GM18511 (cell line): ENCODE data around the gene TMEM131.
"Not testable (repeated sequence)": the region's sequence is repeated elsewhere in the genome, so short reads cannot be mapped to it uniquely, and the experiment has no call there.

ENCODE experiments used
- ATAC-seq: cut with Tn5 transposase; IDR thresholded peaks from one replicate; pipeline ENCODE4 v1.9.1; 2021; ENCODE audit warnings: mild to moderate bottlenecking, moderate library complexity; ENCODE audit not compliant: unreplicated experiment

The TMEM131 gene

DNA sequence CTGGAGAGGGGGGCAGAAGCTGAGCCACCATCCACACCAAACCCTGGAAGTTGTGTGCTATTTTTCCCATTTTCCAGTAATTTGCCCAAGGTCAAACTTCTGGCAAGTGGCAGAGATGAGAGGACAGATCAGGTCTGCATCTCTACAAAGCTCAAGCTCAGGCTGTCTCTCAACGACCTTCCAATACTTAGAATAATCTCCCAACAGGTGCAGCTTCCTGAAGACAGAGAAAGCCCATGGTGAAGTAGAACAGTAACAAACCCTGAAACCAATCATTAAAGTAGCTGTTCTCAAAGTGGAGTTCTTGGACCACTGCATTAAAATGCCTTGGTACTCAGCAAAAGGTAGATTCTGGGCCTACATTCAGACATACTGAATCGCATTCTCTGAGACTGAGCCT lies 37.6 kb downstream of the TMEM131 start:
- no peak for ATAC-seq

DNA sequence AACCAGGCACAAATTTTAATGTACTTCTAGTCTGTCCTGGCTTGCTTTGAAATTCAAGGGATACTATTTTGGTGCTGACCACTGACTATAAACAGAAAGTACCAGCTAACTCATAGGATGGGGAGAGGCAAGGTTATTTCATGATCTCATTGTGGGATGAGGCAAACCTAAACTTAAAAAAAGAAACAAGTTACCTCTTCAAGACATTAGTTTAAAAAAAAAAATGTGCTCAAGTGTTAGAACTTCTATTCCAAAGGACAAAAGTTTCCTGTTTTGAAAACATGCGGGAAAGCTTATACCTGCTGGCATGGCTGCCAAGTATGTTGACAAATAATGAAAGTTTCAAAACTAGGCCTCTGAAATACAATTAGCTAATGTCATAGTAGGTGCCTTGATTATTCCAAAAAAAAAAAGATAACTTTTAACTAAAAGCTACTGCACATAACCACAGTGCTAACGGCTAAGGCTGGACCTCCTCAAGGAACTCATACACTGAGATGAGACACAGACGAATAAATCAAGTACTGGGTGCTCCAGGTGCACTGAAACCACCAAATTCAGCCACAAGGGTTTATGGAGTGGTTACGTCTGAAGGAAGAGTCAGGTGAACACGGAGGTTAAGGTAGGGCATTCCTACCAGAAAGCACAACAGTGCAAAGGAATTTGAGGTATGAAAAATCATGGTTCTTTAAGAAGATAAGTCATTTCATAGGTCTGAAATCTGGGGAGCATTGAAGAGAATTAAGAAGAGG lies 38.1 kb downstream of the TMEM131 start:
- ATAC-seq = no peak

DNA sequence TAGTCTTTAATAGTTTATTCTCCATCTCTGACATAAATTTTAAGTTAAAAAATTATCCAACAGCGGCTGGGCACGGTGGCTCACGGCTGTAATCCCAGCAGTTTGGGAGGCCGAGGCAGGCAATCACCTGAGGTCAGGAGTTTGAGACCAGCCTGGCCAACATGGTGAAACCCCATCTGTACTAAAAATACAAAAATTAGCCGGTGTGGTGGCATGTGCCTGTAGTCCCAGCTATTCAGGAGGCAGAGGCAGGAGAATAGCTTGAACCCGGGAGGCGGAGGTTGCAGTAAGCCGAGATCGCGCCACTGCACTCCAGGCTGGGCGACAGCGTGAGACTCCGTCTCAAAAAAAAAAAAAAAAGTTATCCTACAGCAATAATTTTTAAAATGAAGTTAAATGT lies 39.0 kb downstream of the TMEM131 start:
- not testable (repeated sequence) for ATAC-seq

DNA sequence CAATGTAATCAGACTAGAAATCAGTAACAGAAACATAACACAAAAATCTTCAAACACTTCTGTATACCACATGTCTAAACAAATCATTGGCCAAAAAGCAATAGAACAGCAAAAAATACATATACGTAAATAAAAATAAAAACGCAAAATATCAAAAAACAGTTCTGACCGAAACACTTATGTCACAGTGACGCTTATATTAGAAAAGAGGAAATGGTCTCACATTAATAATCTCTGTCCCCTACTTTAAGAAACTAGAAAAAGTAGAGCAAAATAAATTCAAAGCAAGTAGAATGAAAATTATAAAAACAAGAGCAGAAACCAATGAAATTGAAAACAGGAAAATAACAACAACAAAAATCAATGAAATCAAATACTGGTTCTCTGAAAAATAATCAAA lies 41.9 kb downstream of the TMEM131 start:
- no peak for ATAC-seq

DNA sequence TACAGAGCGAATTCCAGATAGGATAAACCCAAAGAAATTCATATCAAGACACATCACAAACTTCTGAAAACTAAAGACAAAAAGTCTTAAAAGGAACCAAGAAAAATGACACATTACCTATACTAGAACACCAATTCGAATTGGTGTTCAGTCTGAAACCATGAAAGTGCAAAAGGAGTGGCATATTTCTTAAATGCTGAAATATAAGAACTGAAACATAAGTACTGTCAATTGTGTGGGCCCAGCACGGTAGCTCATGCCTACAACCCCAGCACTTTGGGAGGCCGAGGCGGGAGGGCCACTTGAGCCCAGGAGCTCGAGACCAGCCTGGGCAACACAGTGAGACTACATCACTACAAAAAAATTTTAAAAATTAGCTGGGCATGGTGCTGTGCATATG lies 43.4 kb downstream of the TMEM131 start:
- ATAC-seq = no peak

DNA sequence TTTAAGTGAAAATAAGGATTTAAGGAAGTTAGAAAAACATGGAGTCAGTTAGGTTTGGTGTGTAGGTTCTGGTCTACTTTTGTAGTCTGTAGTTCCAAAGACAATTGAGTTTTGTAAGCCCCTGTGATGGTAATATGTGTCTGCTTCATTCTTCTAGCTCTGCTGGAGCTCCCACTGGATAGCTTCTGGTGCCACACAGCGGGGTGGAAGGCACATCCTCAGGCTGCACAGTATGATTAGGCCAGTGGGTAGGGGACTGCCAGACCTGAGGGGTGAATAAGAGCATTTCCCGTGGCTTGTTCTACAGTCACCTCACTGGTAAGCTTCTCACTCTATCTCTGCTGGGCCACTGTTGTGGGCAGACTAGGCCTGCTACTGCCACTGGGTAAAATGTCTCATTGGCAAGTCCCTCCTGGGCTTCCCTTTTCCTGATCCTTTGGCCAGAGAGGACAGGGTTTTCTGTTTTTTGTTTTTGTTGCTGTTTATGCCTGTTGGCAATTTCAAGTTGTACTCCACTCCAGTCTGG lies 44.5 kb downstream of the TMEM131 start:
- no peak for ATAC-seq

DNA sequence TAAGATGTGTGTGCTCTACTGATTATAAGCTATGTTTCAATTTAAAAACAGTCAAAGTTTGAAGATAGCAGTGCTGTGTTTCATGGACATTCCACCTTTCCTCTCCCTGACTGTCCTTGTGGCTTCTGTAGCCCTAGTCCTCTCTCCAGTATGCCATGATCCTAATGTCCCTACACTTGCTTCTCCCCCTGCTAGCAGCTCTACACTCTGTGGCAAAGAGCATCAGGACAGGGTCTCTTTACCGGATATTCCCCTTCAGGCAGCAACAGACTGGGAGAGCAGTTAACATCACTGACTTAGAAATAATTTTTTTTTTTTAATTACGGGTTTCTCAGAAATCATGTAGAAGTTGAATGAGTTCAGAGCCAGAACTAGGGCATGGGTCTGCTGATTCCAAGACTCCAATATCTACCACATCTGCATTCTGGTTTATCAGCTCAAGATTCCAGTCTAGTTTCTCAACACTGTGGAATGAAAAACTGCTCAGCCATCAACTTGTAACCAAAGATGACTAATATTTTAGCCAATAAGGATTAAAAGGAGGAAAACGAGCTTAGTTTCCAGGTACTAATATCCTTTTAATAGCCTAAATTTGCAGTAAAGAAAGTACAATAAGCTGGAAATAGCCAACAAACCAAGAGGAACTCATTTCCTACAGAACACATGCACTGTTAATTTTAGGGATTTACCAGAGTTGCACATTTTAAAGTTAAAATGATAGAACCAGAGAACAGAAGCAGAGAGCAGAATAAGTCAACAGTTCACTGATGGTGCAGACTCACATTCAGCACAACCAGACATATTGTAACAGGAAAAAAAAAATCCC lies 45.2 kb downstream of the TMEM131 start:
- no peak for ATAC-seq

DNA sequence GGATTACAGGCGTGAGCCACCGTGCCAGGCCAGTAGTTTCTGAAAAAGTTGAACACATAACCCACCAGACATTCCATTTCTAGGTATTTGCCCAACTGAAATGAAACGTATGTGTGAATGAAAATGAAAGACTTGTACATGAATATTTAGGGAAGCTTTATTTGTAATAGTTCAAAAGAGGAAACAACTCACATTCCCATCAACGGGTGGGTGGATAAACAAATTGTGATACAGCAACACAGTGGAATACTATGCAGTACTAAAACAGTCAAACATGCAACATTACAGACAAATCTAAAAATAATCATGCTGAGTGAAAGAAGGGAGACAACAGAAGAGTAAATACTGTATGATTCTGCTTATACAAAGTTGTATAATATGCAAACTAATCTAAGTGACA lies 46.8 kb downstream of the TMEM131 start:
- ATAC-seq = no peak

DNA sequence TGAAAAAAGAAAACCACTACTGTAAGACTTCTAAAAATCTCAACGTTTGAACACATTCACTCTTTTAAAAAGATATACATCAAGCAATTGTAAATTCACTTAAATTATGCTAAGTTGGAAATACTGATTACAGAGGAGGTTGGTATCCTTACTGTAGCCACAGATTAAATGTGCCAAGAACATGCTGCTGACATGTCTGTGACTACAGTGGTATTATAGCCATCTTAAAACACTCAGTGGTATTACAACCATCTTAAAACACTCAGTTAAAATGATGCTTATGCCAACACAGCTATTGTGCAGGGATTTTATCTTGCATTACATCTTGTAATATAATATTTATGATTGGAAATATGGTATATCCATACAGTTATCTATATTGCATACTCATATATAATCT lies 50.0 kb downstream of the TMEM131 start:
- ATAC-seq = no peak

DNA sequence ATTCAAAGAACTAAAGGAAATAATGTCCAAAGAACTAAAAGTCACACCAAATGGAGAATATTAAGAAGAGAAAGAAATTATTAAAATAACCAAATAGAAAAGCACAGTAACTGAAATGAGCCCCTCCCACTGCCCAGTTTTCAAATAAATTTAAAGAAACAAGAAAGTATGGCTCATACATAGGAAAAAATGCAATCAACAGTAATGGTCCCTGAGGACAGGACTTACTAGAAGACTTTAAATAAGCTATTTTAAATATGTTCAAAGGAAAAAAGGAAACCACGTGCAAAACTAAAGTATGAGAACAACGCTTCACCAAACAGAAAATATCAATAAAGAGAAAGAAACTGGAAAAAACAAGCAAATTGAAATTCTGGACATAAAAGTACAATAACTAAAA lies 58.9 kb downstream of the TMEM131 start:
- no peak for ATAC-seq

DNA sequence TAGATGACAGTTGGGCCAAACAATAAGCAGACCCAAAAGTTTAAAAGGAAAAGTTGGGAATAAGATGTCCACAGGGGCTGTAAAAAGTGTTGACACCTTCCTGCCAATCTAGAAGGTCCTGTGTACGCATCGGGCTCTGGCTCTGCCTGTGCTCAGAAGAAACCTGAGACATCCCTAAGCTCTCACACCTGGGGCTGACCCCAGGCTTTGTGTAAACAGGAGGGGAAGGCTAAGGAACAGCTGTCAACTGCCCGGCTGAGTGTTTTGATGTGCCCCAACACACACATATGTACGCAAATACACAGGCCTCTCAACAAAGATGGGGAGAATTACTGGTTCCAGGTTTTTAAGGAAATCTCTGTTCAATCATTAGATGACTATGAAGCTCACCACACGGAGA lies 59.5 kb downstream of the TMEM131 start:
- ATAC-seq = peak; percentile 70

DNA sequence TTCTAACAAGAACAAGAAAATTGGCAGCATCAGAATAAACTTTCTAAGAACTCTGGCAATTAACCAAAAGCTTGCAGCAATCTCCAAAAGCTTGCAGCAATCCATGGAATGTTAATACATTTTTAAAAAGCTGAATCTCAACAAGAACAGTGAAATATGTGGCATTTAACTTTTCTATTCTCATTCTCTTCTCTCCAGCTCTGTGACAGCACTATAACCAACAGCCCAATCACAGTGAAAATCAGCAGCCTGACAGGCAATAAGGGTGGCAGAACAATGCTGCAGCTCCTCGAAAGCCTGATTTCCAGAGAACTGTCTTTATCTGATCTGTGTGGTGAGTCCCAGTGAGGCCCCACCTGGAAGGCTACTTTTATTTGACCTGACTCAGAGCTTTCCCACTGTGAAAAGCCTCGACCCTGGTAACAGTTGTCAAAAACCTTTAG lies 60.0 kb downstream of the TMEM131 start:
- peak; percentile 15 for ATAC-seq

DNA sequence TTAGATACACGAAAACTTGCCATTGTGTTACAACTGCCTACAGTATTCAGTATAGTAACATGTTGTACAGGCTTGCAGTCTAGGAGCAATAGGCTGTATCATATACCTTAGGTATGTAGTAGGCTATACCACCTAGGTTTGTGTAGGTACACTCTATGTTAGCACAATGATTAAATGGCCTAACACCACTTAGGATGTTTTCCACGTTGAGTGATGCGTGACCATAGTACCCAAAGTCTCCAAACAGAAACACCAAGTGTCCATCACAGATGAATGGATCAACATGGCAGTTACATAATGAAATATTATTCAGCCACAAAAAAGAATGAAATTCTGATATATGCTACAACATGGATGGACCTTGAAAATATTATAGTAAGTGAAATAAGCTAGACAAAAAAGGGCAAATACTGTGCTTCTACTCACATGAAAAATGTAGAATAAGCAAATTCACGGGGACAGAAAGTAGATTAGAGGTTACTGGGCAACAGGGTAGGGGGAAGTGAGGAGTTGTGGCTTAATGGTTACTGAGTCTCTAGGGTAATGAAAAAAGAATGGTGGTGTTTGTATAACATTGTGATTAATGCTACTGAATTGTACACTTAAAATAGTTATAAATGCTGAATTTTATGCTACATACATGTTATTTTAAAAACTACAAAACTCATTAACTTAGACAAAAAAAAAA lies 62.6 kb downstream of the TMEM131 start:
- ATAC-seq = no peak

DNA sequence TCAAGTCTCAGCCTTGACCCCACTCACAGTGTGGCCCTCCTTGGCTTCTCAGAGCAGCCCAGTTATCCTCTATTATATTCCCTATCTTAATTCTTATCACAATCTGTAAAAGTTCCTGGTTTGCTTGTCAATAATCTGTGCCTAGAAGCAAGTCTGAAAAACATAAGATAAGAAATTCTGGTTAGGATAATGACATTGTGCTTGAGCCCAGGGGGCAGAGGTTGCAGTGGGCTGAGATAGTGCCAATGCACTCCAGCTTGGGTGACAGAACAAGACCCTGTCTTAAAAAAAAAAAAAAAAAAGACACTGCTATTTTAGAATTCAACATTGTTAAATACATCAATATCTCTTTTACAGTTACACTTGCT lies 63.9 kb downstream of the TMEM131 start:
- no peak for ATAC-seq

DNA sequence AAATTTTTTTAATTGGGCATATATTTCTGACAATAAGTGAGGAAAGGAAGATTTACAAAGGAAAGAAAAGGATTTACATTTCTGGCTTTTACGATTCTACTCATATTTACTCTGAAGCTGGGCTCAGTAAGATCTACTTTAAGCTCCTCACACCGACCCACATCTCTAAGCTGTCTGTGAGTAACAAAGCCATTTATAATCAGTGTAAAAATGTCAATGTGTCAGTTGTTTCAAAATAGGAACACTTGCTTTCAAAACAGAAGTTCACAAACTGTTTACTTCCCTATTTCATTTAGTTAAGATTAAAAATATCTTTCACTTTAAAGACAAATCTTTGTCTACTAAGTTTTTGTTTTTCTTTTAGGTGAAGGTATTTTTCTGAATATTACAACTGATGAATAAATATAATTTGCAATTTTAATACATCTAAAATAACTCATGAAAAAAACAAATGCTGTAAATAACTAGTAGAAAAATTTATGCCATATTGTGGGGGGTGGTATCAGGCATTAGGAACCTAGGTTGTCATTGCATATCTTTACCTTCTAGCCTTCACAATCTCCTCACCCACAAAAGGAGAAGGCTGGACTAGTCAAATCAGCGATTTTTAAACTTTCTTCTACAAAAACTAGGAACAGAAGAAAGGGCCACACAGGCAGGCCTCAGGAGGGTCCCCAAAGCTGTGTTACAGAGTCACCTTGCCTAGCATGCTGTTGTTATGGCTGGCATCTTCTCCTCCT lies 64.5 kb downstream of the TMEM131 start:
- peak; percentile 40 for ATAC-seq

DNA sequence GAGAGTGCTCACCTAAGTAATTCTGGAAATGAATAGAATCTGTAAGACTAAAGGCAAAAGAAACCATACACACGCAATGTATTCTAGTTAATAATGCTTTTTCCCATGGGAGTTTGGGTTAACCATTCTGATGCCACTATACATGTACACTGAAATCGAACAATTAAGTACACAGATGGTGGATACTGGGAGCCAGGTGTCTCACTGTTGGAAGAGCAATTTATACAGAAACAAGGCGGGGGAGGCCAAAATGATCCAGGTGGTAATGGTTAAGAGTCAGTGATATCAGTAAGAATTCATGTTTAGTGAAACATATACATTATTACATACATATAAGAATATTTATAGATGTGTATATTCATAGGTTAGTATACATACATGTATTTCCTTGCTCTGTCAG lies 67.2 kb downstream of the TMEM131 start:
- ATAC-seq = no peak

DNA sequence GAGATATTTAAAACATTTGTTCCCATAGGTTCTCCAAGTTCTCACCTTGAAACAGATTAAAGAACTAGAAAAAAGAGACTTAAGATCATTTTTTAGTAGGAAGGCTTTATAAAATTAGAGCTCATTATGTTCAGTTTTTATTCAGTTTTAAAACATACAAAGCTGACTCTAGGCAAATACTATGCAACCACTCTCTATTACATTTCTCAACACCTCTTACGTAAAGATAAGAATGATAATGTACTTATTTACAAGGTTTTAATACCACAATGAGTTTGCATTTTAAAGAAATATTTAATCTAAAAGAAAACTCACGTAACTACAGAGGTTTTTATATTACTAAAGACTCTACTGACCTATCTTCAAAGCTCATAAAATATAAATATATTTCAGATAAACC lies 68.8 kb downstream of the TMEM131 start:
- ATAC-seq = no peak

DNA sequence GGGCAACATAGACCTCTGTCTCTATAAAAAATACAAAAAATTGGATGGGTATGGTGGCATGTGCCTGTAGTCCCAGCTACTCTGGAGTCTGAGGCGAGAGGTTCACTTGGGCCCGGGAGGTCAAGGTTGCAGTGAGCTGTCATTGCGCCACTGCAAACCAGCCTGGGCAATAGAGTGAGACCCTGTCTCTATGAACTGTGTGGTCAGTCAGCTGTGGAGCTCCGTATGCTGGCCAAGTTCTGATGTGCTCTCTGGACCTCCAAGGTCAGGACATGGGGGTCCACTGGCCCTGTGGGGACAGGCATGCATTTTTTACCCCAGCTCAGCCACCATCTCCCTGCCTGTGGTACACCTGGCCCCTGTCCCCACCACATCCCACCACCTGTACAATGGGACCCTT lies 71.6 kb downstream of the TMEM131 start:
- no peak for ATAC-seq

DNA sequence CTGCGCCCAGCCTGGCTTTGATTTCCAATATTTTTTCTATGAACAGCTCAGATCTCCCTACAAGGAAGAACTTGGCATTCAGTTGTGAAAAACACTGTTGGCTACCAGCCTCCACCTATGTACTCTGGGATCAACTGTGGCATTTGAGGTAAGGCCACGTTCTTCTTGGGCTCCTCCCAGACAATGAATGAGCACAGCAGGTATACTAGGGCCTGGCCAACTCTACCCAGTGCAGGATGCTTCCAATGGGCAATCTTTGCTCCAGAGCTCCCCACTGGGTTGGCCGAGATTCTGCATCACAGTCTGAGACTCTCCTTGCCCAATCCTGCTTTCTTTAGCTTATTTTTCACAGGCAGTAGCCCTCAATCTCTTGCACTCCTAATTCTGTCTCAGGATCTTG lies 75.9 kb downstream of the TMEM131 start:
- ATAC-seq = no peak

DNA sequence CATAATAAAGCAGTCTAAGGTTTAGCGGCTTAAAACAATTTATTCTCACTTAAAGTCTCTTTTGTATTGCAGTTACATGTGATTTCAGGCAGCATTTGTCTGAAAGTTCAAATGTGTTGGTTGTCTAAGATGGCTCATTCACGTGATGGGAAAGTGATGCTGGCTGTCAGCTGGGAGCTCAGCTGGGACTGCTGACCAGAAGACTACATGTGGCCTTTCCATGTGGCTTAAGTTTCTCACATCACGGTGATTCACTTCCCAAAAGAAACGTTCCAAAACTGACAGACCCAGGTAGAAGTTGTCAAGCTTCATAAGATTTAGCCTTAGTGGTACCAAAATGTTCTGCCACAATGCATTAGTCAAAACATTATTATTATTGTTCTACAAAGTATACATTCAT lies 76.9 kb downstream of the TMEM131 start:
- ATAC-seq = no peak

DNA sequence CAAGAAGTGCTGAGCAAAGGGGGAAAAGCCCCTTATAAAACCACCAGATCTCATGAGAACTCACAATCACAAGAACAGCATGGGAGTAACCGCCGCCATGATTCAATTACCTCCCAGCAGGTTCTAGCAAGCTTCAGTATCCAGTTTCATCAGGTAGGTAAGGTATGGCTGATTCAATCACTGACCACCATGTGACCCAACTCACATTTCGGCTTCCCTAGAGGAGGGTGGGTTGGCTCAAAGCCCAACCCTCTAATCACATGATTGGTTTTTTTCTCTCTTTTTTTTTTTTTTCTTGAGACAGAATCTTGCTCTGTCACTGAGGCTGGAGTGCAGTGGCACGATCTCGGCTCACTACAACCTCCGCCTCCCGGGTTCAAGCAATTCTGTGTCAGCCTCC lies 78.1 kb downstream of the TMEM131 start:
- not testable (repeated sequence) for ATAC-seq
